HCT116 (cell line): ENCODE data around the gene FNBP1L. TPM values are rescaled to one million over a fixed set of nuclear protein-coding genes. Genes with fewer than 3 reads are reported as not detected.

Source experiments
- ATAC-seq: fragments of 200-7000 bp; cut with Tn5 transposase; 2 replicates; pipeline ENCODE4 v1.9.1; 2020; ENCODE audit warnings: mild to moderate bottlenecking, moderate library complexity
- BruUV-seq: library from RNA; stranded (reverse); fragments of 400-500 nt; replicated peaks from 2 replicates; lab custom pipeline; 2021; lab: Mats Ljungman, UMichigan
- CTCF ChIA-PET: fragments of 300-600 bp; sonication (Branson Sonifier 250); formaldehyde crosslinking; loops from one replicate; lab custom pipeline; 2021; ENCODE audit warnings: antibody characterized with exemption; lab: Charles Lee
- POLR2A ChIA-PET: fragments of 300-600, 350-600 bp; sonication (Branson Sonifier 250); formaldehyde crosslinking; loops from one replicate; lab custom pipeline; 2021; ENCODE audit warnings: antibody characterized with exemption; lab: Charles Lee
- RAD21 ChIA-PET, 2 experiments: fragments of 300-600 bp; sonication (Branson Sonifier 250); formaldehyde crosslinking; loops; one replicate each; lab custom pipeline; 2023; ENCODE audit warnings: low total read pairs in 2 of 2; ENCODE audit not compliant: uncharacterized antibody in 2 of 2, unreplicated experiment in 2 of 2, low non-redundant PET in 1 of 2; lab: Charles Lee
- DNase-seq: peaks from one replicate; pipeline ENCODE4 v3.0.0-alpha.2; 2010; ENCODE audit warnings: low read depth, low spot score
- H2AFZ ChIP-seq: fragments of 200-600 bp; shearing (Covaris generic), sonication (generic); 2 replicates; pipeline ENCODE4 v1.6.1; 2017; ENCODE audit warnings: low read depth, mixed run types, mixed read lengths, antibody characterized with exemption, low read length; ENCODE audit not compliant: poor library complexity, severe bottlenecking
- H3K27ac ChIP-seq: 2 replicates; pipeline ENCODE4 v1.5.1; 2012; ENCODE audit warnings: low read depth, low read length
- H3K27me3 ChIP-seq: fragments of 200-600 bp; sonication (generic); 2 replicates; pipeline ENCODE4 v1.6.1; 2016; ENCODE audit warnings: mixed run types, low read length, mixed read lengths; ENCODE audit not compliant: insufficient read depth
- H3K36me3 ChIP-seq, 2 experiments: fragments of 200-500 bp in 1 of 2; fragments of 200-600 bp in 1 of 2; sonication (Bioruptor generic) in 1 of 2; sonication (generic) in 1 of 2; 2 replicates each; pipeline versions ENCODE4 v1.5.1 to v1.6.1; 2014 to 2016; ENCODE audit warnings: low read length in 2 of 2, inconsistent platforms in 1 of 2, mixed read lengths in 1 of 2, mixed run types in 1 of 2; ENCODE audit not compliant: insufficient read depth in 2 of 2, control insufficient read depth in 1 of 2
- H3K4me1 ChIP-seq, 2 experiments: fragments of 200-600 bp in 1 of 2; sonication (generic) in 1 of 2; 2 replicates each; pipeline versions ENCODE4 v1.5.1 to v1.6.1; 2012 to 2017; ENCODE audit warnings: low read length in 2 of 2, inconsistent platforms in 1 of 2, mild to moderate bottlenecking in 1 of 2, mixed read lengths in 1 of 2, mixed run types in 1 of 2, moderate library complexity in 1 of 2; ENCODE audit not compliant: insufficient read depth in 2 of 2, control insufficient read depth in 1 of 2
- H3K4me2 ChIP-seq: fragments of 200-600 bp; sonication (generic); 2 replicates; pipeline ENCODE4 v1.6.1; 2017; ENCODE audit warnings: mixed run types, low read length, mixed read lengths
- H3K4me3 ChIP-seq, 2 experiments: fragments of 200-600 bp in 1 of 2; sonication (generic) in 1 of 2; replicated peaks in 1 of 2; 2 replicates each; pipeline ENCODE4 v1.5.1; 2011 to 2016; ENCODE audit warnings: low read length in 2 of 2, control low read depth in 1 of 2, low read depth in 1 of 2, mild to moderate bottlenecking in 1 of 2, mixed read lengths in 1 of 2, mixed run types in 1 of 2
- H3K79me2 ChIP-seq: fragments of 200-600 bp; sonication (generic); 2 replicates; pipeline ENCODE4 v1.6.1; 2017; ENCODE audit warnings: mild to moderate bottlenecking, mixed run types, low read length, moderate library complexity, mixed read lengths; ENCODE audit not compliant: insufficient read depth
- H3K9ac ChIP-seq: fragments of 200-600 bp; sonication (generic); 2 replicates; pipeline ENCODE4 v1.6.1; 2016; ENCODE audit warnings: low read length, mixed read lengths
- H3K9me2 ChIP-seq: fragments of 200-600 bp; sonication (generic), shearing (Covaris generic); 2 replicates; pipeline ENCODE4 v1.6.1; 2017; ENCODE audit warnings: mixed run types, mild to moderate bottlenecking, moderate library complexity; ENCODE audit not compliant: insufficient read depth
- H3K9me3 ChIP-seq, 2 experiments: fragments of 200-500 bp in 1 of 2; fragments of 200-600 bp in 1 of 2; sonication (Bioruptor generic) in 1 of 2; sonication (generic) in 1 of 2; 2 replicates each; pipeline ENCODE4 v1.6.1; 2014 to 2017; ENCODE audit warnings: low read length in 2 of 2, mixed read lengths in 2 of 2, inconsistent platforms in 1 of 2, low read depth in 1 of 2, mild to moderate bottlenecking in 1 of 2, mixed run types in 1 of 2, moderate library complexity in 1 of 2; ENCODE audit not compliant: control insufficient read depth in 1 of 2, insufficient read depth in 1 of 2
- H4K20me1 ChIP-seq: fragments of 200-600 bp; sonication (generic), shearing (Covaris generic); 2 replicates; pipeline ENCODE4 v1.6.1; 2017; ENCODE audit warnings: mixed run types, mild to moderate bottlenecking, moderate library complexity; ENCODE audit not compliant: insufficient read depth
- EGR1 ChIP-seq: IDR thresholded peaks from 2 replicates; pipeline ENCODE4 v1.6.1; 2012; ENCODE audit warnings: low read depth
- REST ChIP-seq: IDR thresholded peaks from 2 replicates; pipeline ENCODE4 v1.6.1; 2012; ENCODE audit warnings: low read depth
- SIN3A ChIP-seq: IDR thresholded peaks from 2 replicates; pipeline ENCODE4 v1.6.1; 2012; ENCODE audit warnings: low read depth
- SP1 ChIP-seq: IDR thresholded peaks from 2 replicates; pipeline ENCODE4 v1.6.1; 2012; ENCODE audit warnings: low read depth
- ZNF274 ChIP-seq: fragments of 200-500 bp; sonication (Bioruptor generic); IDR thresholded peaks from 2 replicates; pipeline ENCODE4 v1.6.1; 2014; ENCODE audit warnings: mild to moderate bottlenecking, low read depth, low read length, inconsistent platforms
- intact Hi-C: fragments of 100-400 bp; cut with micrococcal nuclease; formaldehyde crosslinking; loops from 2 replicates; pipeline ENCODE4 v1.10.0; 2022
- total RNA-seq: library from RNA; stranded (reverse); gene quantifications from one replicate; pipeline ENCODE4 v1.2.1, GENCODE V29; 2021; ENCODE audit not compliant: unreplicated experiment
- TF ChIP-seq, protein P1 (sequence below): IDR thresholded peaks from 2 replicates; pipeline ENCODE4 v1.6.1; 2011; ENCODE audit warnings: mild to moderate bottlenecking, low read length, moderate library complexity; ENCODE audit not compliant: insufficient replicate concordance; ENCODE audit errors: extremely low read depth

FNBP1L gene
- total RNA-seq, 1 experiment from 2014 or later = 26.1 TPM

DNA sequence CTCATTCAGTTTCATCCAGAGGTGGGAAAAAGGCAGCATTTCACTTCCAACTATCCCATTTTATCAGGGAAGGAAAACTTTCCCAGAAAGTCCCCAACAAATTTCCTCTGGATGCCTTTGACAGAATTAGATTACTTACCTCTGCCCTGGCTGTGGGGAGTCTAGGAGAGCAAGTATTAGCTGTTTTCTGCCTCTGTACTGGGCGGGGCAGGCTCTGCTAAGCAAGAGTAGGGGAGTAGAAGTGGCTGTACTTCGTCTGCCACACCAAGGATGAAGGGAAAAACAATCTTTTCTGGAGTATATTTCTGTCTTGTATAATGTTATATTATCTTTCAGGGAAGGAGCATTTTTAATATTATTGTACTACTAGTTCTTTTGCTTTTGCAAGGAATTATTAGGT, 78.5 kb downstream of the FNBP1L start:
- no peak for DNase-seq
- no peaks in the 10 kb centered on the region for H3K9me3 ChIP-seq
- H3K9ac ChIP-seq = no peak overlapping the region
- H3K4me3 ChIP-seq = no peak overlapping the region
- peaks cover 0 to 4% of the 10 kb centered on the region in 2 experiments; a peak in 1 of 4 replicates for H3K36me3 ChIP-seq
- CTCF ChIA-PET = no interaction called here
- no peaks in the 10 kb centered on the region for H3K4me1 ChIP-seq
- no peak overlapping the region for H3K27ac ChIP-seq
- H3K27me3 ChIP-seq = no peaks in the 10 kb centered on the region
- H2AFZ ChIP-seq = no peak overlapping the region
- TF ChIP-seq, protein P1, sequence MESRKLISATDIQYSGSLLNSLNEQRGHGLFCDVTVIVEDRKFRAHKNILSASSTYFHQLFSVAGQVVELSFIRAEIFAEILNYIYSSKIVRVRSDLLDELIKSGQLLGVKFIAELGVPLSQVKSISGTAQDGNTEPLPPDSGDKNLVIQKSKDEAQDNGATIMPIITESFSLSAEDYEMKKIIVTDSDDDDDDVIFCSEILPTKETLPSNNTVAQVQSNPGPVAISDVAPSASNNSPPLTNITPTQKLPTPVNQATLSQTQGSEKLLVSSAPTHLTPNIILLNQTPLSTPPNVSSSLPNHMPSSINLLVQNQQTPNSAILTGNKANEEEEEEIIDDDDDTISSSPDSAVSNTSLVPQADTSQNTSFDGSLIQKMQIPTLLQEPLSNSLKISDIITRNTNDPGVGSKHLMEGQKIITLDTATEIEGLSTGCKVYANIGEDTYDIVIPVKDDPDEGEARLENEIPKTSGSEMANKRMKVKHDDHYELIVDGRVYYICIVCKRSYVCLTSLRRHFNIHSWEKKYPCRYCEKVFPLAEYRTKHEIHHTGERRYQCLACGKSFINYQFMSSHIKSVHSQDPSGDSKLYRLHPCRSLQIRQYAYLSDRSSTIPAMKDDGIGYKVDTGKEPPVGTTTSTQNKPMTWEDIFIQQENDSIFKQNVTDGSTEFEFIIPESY = no peak
- TF ChIP-seq SIN3A (no peak), SP1 (no peak), EGR1 (no peak), REST (no peak), ZNF274 (no peak)
- no peaks in the 10 kb centered on the region for H3K79me2 ChIP-seq
- H3K9me2 ChIP-seq = no peaks in the 10 kb centered on the region
- no TSS peak for BruUV-seq
- no peak overlapping the region for H3K4me2 ChIP-seq
- intact Hi-C loops = no loop called here
- POLR2A ChIA-PET = no interaction called here
- ATAC-seq = no peak
- RAD21 ChIA-PET = no interaction called here
- H4K20me1 ChIP-seq = no peaks in the 10 kb centered on the region
